Activated CD4-positive, CD25-positive, alpha-beta regulatory T cell treated with anti-CD3 and anti-CD28 coated beads, Interleukin-2, amount 50 U/mL, for 24 hours (primary cell): ENCODE results near the gene NYAP1.
"Not testable (repeated sequence)": the region's sequence is repeated elsewhere in the genome, so short reads cannot be mapped to it uniquely, and the experiment has no call there.

Experiments
- ATAC-seq, 2 donors: fragments of 150-1000 bp; cut with Tn5 transposase; one replicate each; pipeline ENCODE4 v1.10.0; 2021; ENCODE audit warnings: mild to moderate bottlenecking in 1 of 2, moderate library complexity in 1 of 2

NYAP1 gene

GRCh38 chr7:100515072-100515532 lies 31.4 kb downstream of the NYAP1 start:
- no peak for ATAC-seq

DNA sequence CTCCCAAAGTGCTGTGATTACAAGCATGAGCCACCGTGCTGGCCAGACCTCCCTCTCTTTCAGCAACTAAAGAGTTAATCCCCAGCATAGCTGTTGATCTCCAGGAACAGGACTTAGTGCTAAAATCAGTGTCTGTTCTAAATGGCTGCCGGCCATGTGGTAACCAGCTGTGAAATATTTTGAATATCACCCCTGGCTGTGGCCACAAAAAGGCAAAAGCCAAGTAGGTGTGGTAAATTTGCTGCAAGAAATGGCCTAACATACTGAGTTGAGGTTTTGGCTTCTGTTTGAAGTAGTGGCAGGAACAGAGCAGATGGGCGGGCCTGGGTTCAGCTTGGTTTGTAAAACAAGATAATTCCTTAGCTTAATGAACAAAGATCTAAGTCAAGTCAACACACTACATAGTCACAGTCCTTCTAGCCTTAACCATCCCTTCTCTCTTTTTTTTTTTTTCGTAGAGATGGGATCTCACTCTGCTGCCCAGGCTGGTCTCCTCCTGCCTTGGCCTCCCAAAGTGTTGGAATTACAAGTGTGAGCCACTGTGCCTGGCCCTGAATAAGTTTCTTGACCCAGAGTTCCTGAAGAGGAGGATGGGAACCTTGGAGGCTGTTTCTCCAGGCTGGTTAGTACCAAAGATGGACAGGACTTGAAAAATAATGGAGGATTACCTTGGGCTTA lies 32.5 kb downstream of the NYAP1 start:
- peak; percentile 44 to 67 for ATAC-seq

DNA sequence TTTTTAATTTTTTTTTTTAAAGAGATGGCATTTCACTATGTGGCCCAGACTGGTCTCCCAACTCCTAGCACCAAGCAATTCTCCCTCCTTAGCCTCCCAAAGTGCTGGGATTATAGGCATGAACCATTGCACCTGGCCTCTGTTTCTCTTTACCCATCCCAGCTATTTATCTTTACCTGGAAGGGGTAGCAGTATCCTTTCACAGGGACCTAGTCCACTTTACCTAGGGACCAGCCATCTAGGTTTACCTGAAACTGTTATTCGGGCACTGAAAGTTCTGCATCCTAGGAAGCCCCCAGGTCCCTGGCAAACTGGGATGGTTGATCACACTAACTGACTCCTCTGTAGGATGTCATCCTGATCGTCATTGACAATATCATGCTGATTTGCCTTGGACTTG lies 33.6 kb downstream of the NYAP1 start:
- ATAC-seq: no peak

DNA sequence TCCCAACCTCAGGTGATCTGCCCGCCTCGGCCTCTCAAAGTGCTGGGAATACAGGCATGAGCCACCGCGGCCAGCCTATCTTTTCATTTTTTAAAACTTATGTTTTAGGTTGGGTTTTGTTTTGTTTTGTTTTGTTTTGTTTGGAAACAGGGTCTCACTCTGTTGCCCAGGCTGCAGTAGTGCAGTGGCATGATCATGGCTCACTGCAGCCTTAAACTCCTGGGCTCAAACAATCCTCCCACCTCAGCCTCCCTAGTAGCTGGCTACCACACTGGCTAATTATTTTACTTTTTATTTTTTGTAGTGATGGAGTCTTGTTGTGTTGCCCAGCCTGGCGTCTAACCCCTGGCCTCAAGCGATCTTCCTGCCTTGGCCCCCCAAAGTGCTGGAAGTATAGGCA lies 35.9 kb downstream of the NYAP1 start:
- ATAC-seq: no peak

DNA sequence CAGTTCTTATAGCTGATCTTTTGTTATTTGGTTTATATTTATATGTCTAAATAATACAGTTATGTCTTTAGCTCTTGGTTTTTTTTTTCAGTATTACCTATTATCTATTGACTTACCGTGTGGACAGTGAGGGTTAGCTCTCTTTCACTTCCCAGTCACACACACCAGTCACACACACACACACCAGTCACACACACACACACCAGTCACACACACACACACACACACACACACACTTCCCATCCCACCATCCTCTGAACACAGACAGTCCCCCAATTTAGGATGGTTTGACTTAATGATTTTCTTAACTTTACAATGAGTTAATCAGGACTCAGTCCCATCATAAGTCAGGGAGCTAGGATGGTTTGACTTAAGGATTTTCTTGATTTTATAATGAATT lies 36.4 kb downstream of the NYAP1 start:
- ATAC-seq: no peak

GRCh38 chr7:100521076-100521475 lies 37.3 kb downstream of the NYAP1 start:
- ATAC-seq: no peak

DNA sequence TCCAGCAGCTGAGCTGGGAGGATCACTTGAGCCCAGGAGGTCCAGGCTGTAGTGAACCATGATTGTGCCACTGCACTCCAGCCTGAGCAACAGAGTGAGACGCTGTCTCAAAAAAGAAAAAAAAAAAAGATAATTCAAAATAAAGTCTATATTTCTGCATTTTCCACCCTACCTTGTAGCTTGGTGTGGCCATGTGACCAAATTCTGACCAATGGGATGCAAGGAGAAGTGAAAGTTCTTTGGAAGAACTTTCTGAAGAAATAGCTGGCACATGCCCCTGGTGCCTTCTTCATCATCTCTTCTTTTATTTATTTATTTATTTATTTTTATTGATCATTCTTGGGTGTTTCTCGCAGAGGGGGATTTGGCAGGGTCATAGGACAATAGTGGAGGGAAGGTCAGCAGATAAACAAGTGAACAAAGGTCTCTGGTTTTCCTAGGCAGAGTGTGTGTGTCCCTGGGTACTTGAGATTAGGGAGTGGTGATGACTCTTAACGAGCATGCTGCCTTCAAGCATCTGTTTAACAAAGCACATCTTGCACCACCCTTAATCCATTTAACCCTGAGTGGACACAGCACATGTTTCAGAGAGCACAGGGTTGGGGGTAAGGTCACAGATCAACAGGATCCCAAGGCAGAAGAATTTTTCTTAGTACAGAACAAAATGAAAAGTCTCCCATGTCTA lies 38.3 kb downstream of the NYAP1 start:
- ATAC-seq: not testable (repeated sequence)

DNA sequence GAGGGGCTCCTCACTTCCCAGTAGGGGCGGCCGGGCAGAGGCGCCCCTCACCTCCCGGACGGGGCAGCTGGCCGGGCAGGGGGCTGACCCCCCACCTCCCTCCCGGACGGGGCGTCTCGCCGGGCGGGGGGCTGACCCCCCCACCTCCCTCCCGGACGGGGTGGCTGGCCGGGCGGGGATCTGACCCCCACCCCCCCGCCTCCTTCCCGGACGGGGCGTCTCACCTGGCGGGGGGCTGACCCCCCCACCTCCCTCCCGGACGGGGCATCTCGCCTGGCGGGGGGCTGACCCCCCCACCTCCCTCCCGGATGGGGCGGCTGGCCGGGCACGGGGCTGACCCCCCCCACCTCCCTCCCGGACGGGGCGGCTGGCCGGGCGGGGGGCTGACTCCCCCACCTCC lies 39.5 kb downstream of the NYAP1 start:
- ATAC-seq: not testable (repeated sequence)

DNA sequence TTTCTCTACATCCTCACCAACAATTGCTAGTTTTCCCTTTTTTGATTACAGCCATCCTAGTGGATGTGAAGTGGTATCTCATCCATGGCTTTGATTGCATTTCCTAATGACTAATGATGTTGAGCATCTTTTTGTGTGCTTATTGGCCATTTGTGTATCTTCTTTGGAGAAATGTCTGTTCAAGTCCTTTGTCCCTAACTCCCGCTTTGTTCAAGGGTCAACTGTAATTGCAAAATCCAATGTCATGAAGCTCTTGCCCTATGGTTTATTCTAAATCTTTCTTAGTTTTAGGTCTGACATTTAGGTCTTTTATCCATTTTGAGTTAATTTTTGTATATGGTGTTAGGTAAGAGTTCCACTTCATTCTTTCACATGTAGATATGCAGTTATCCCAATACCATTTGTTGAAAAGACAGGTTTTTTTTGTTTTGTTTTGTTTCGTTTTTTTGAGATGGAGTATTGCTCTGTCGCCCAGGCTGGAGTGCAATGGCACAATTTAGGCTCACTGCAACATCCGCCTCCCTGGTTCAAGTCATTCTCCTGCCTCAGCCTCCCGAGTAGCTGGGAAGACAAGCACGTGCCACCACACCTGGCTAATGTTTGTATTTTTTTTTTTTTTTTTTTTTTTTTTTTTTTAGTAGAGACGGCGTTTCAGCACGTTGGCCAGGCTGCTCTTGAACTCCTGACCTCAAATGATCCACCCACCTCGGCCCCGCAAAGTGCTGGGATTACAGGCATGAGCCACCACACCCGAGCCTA lies 44.6 kb downstream of the NYAP1 start:
- not testable (repeated sequence) for ATAC-seq

DNA sequence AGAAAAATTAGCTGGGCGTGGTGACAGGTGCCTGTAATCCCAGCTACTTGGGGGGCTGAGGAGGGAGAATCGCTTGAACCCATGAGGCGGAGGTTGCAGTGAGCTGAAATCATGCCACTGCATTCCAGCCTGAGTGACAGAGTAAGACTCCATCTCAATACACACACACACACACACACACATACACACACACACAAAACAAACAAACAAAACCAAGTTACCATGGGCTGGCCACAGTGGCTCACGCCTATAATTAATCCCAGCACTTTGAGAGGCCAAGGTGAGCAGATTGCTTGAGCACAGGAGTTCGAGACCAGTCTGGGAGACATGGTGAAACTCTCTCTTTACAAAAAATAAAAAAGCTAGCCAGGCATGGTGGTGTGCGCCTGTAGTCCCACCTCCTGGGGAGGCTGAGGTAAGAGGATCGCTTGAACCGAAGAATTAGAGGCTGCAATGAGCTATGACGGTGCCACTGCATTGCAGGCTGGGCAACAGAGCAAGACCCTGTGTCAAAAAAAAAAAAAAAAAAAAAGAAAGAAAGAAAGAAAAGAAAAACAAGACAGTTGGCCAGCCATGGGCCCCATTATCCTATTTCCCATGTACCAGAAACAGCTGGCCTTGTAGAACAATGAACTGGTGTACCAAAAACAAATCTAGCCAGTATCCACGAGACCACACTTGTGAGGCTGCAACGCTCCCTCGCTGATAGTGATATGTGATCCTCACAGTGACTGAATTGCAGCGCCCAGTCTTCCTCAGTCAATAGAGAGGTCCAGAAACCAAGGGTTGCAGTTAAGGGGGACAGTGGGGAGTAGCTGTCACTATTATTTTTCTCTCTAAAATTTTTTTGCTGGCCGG lies 48.7 kb downstream of the NYAP1 start:
- no peak for ATAC-seq

GRCh38 chr7:100535982-100536381 lies 52.3 kb downstream of the NYAP1 start:
- not testable (repeated sequence) for ATAC-seq

- not testable (repeated sequence) for ATAC-seq
Measured at GRCh38 chr7:100536695-100537094, 53.0 kb downstream of the NYAP1 start.

DNA sequence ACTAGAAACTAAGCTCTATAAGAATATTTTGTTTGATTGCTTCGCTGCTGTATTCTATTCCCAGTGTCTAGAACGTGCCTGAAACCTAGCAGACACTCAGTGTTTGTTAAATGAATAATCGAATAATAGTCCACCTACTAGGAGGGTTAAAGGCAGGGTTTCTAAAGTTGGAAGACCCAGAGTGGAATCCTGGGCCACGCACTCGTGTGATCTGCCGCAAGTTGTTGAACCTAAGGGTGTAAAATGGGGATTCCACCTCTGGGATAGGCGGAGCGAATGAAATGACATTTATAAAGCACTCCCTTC lies 54.6 kb downstream of the NYAP1 start:
- ATAC-seq: no peak

DNA sequence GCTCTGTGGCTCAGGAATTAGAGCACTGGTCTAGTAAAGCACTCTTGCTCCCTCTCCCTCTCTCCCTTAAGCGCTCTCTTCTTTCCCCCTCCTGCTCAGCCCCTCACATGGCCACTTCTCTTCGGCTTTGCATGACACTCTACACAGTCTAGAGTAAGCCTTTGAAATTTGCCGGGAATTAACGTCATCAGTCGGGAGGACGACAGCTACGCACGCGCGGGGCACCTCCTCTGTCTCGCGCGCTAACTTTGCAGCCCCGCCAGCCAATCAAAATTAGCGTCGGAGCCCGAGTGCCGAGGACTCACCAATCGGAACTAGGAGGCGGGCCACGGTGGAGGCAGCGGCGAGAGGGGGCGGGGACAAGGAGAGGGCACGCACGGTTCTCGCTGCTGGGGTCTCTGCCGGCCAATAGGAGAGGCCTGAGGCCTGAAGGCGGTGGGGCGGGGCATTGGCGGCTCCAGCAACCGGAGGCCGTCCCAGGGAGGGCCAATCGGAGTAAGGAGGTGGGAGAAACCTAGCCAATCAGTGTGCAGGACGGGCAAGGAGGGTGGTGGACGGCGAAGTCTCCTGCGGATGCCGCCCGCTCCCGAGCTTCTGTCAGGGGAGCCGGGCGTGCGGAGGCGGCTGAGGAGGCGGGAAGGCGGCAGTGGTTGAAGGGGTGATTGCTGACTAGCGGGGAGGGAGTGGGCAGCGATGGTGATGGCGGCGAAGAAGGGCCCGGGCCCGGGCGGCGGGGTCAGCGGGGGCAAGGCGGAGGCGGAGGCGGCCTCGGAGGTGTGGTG lies 55.1 kb downstream of the NYAP1 start, which contains the start of gene AGFG2:
Gene AGFG2, plus strand, starts transcription at position 550 of the 782 bp plus-strand sequence. Its CDS starts 144 bp downstream, at position 694.
- peak; percentile 95 to 96 for ATAC-seq

- ATAC-seq: no peak
Measured at GRCh38 chr7:100539436-100540006, 55.8 kb downstream of the NYAP1 start.

- no peak for ATAC-seq
Measured at GRCh38 chr7:100540073-100540723, 56.5 kb downstream of the NYAP1 start.

DNA sequence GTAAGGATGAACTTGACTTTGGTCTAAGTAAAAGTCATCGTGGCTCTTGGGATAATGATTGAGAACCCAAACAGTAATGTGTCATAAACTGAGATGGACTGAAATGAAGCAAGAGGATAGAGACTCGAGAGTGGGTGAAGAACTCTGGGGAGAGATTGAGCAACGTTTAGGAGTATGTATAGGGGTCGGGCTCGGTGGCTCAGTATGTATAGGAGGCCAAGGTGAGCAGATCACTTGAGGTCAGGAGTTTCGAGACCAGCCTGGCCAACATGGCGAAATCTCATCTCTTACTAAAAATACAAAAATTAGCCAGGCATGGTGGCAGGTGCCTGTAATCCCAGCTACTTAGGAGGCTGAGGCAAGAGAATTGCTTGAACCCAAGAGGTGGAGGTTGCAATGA lies 57.6 kb downstream of the NYAP1 start:
- not testable (repeated sequence) for ATAC-seq

DNA sequence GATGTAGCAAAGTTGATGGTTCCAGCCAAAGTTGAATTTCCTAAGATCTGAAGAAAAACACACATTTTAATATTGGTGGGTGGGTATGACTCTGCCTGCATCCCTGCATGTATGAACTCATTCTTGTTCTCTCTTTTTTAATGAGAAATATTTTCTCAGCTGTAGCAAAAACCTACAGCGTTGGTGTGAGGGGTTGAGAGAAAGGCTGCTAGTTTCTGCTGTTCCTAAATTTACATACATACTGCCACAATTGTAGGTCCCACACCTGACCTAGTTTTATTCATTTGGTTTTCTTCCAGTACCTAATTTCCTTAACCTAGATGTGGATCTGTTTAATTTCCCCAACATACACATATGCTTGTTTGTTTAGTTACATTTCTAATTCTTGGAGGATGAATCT lies 59.9 kb downstream of the NYAP1 start:
- ATAC-seq: no peak

GRCh38 chr7:100544386-100544785 lies 60.7 kb downstream of the NYAP1 start:
- no peak for ATAC-seq
